B cell (primary cell): ENCODE results near the gene METTL9.

Experiments
- EZH2 ChIP-seq: IDR thresholded peaks from 2 replicates; pipeline ENCODE4 v1.6.1; 2012; ENCODE audit warnings: borderline replicate concordance, low read depth, mild to moderate bottlenecking, moderate library complexity, low read length; ENCODE audit not compliant: insufficient read depth, poor library complexity, severe bottlenecking
- TF ChIP-seq, protein P1 (sequence below): fragments of 200-600 bp; IDR thresholded peaks from one replicate; pipeline ENCODE4 v1.8.0; 2022; ENCODE audit warnings: antibody characterized with exemption, mild to moderate bottlenecking

DNA sequence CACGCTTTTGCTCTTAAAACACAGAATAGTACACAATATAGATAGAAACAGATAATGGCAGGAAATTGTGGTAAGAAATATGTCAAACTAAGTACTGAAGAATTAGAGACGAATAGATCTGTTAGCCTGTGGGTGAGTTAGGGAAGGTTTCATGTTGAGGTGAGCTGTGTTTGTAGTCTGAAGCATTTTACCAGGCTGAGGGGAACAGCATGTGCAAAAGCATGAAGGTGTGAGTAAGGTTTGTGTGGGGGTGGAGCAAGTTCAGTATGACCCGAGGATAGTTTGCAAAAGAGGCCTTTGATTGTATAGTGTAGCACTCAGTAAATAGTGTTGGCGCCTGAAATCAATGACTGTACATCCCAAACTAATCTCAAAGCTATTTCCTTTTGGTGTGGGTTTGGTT lies 39.2 kb downstream of the METTL9 start:
- TF ChIP-seq, protein P1, sequence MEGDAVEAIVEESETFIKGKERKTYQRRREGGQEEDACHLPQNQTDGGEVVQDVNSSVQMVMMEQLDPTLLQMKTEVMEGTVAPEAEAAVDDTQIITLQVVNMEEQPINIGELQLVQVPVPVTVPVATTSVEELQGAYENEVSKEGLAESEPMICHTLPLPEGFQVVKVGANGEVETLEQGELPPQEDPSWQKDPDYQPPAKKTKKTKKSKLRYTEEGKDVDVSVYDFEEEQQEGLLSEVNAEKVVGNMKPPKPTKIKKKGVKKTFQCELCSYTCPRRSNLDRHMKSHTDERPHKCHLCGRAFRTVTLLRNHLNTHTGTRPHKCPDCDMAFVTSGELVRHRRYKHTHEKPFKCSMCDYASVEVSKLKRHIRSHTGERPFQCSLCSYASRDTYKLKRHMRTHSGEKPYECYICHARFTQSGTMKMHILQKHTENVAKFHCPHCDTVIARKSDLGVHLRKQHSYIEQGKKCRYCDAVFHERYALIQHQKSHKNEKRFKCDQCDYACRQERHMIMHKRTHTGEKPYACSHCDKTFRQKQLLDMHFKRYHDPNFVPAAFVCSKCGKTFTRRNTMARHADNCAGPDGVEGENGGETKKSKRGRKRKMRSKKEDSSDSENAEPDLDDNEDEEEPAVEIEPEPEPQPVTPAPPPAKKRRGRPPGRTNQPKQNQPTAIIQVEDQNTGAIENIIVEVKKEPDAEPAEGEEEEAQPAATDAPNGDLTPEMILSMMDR, result no peak
- TF ChIP-seq EZH2, result no peak
